Measurements from ENCODE around the gene CRACR2A.

CRACR2A gene

GRCh38 chr12:3587402-3588013, 165.4 kb downstream of the CRACR2A start:
- Histone ChIP-seq H3K4me2 (no peak overlapping the region), H3K9ac (no peak overlapping the region), H3K36me3 (no peaks in the 10 kb centered on the region), H3K4me3 (no peak overlapping the region), H3K27ac (no peak overlapping the region), H4K20me1 (no peaks in the 10 kb centered on the region), H3K9me3 (replicated peaks in 1 of 11) (peaks cover 0 to 11% (median 7%) of the 10 kb centered on the region in 11 experiments; a peak in 7 of 22 replicates), H3K27me3 (no peaks in the 10 kb centered on the region), H3K4me1 (peaks cover 0 to 10% (median 5%) of the 10 kb centered on the region in 10 experiments; a peak in 9 of 20 replicates)
- TF ChIP-seq Cebpa-rat (IDR thresholded peaks at IDR 0.05) = no peak

GRCh38 chr12:3583656-3584334, 169.1 kb downstream of the CRACR2A start:
- peaks cover 4 to 35% (median 27%) of the 10 kb centered on the region in 10 experiments; a peak in 17 of 20 replicates for H3K4me1 ChIP-seq
- peak overlapping the region in 3 of 11 experiments; percentile 6 to 44 (median 28); a peak in 2 of 22 replicates for H3K4me2 ChIP-seq
- H3K4me3 ChIP-seq = no peak overlapping the region
- H3K9ac ChIP-seq = no peak overlapping the region
- no peaks in the 10 kb centered on the region for H3K36me3 ChIP-seq
- no peaks in the 10 kb centered on the region for H4K20me1 ChIP-seq
- H3K27me3 ChIP-seq = no peaks in the 10 kb centered on the region
- H3K9me3 ChIP-seq (replicated peaks in 1 of 11) = peaks cover 0 to 11% (median 7%) of the 10 kb centered on the region in 11 experiments; a peak in 7 of 22 replicates
- H3K27ac ChIP-seq = no peak overlapping the region
- no peak for TF ChIP-seq Cebpa-rat (IDR thresholded peaks at IDR 0.05)

GRCh38 chr12:3580094-3580749, 172.7 kb downstream of the CRACR2A start:
- no peaks in the 10 kb centered on the region for H4K20me1 ChIP-seq
- H3K9ac ChIP-seq = peak overlapping the region in 2 of 11 experiments; percentile 2 to 32; a peak in 1 of 22 replicates
- peak overlapping the region in 2 of 11 experiments; percentile 7 to 8; a peak in 1 of 22 replicates for H3K27ac ChIP-seq
- H3K4me3 ChIP-seq = 0 out of 20 replicates have a peak overlapping the region, but pooled peaks of 1 of the 10 experiments have one; percentile 19
- no peaks in the 10 kb centered on the region for H3K36me3 ChIP-seq
- peaks cover 4 to 41% (median 28%) of the 10 kb centered on the region in 10 experiments; a peak in 17 of 20 replicates for H3K4me1 ChIP-seq
- TF ChIP-seq Cebpa-rat (IDR thresholded peaks at IDR 0.05) = no peak
- H3K4me2 ChIP-seq = peak overlapping the region in 10 of 11 experiments; percentile 6 to 82 (median 68); a peak in 19 of 22 replicates
- H3K27me3 ChIP-seq = no peaks in the 10 kb centered on the region
- peaks cover 0 to 11% (median 7%) of the 10 kb centered on the region in 11 experiments; a peak in 7 of 22 replicates for H3K9me3 ChIP-seq (replicated peaks in 1 of 11)

- Histone ChIP-seq H3K9ac (peak overlapping the region in 3 of 11 experiments; percentile 2 to 32 (median 15); a peak in 2 of 22 replicates), H3K4me1 (peaks cover 4 to 40% (median 29%) of the 10 kb centered on the region in 10 experiments; a peak in 17 of 20 replicates), H3K4me2 (peak overlapping the region in 10 of 11 experiments; percentile 6 to 82 (median 68); a peak in 19 of 22 replicates), H4K20me1 (no peaks in the 10 kb centered on the region), H3K36me3 (no peaks in the 10 kb centered on the region), H3K9me3 (replicated peaks in 1 of 11) (peaks cover 0 to 11% (median 7%) of the 10 kb centered on the region in 11 experiments; a peak in 7 of 22 replicates), H3K4me3 (0 out of 20 replicates have a peak overlapping the region, but pooled peaks of 1 of the 10 experiments have one; percentile 19), H3K27me3 (no peaks in the 10 kb centered on the region), H3K27ac (peak overlapping the region in 2 of 11 experiments; percentile 8 to 21; a peak in 4 of 22 replicates)
- no peak for TF ChIP-seq Cebpa-rat (IDR thresholded peaks at IDR 0.05)
Measured at GRCh38 chr12:3579446-3580093, 173.3 kb downstream of the CRACR2A start.

- Histone ChIP-seq H3K4me3 (no peak overlapping the region), H3K9me3 (replicated peaks in 1 of 11) (peaks cover 0 to 3% (median under 1%) of the 10 kb centered on the region in 11 experiments; a peak in 4 of 22 replicates), H3K36me3 (no peaks in the 10 kb centered on the region), H3K27ac (no peak overlapping the region), H4K20me1 (no peaks in the 10 kb centered on the region), H3K27me3 (no peaks in the 10 kb centered on the region), H3K4me1 (peaks cover 4 to 38% (median 26%) of the 10 kb centered on the region in 10 experiments; a peak in 17 of 20 replicates), H3K4me2 (peak overlapping the region in 7 of 11 experiments; percentile 52 to 82 (median 70); a peak in 10 of 22 replicates), H3K9ac (no peak overlapping the region)
- TF ChIP-seq Cebpa-rat (IDR thresholded peaks at IDR 0.05) = no peak
Measured at GRCh38 chr12:3578557-3578956, 174.4 kb downstream of the CRACR2A start.

GRCh38 chr12:3576891-3577290, 176.0 kb downstream of the CRACR2A start:
- no peak overlapping the region for H3K9ac ChIP-seq
- H4K20me1 ChIP-seq = no peaks in the 10 kb centered on the region
- H3K27me3 ChIP-seq = no peaks in the 10 kb centered on the region
- no peak overlapping the region for H3K4me3 ChIP-seq
- H3K4me2 ChIP-seq = no peak overlapping the region
- no peaks in the 10 kb centered on the region for H3K36me3 ChIP-seq
- H3K4me1 ChIP-seq = peaks cover 4 to 45% (median 28%) of the 10 kb centered on the region in 10 experiments; a peak in 17 of 20 replicates
- TF ChIP-seq Cebpa-rat (IDR thresholded peaks at IDR 0.05) = no peak
- H3K9me3 ChIP-seq (replicated peaks in 1 of 11) = no peaks in the 10 kb centered on the region
- H3K27ac ChIP-seq = no peak overlapping the region

- H4K20me1 ChIP-seq = no peaks in the 10 kb centered on the region
- no peak overlapping the region for H3K27ac ChIP-seq
- TF ChIP-seq Cebpa-rat (IDR thresholded peaks at IDR 0.05) = no peak
- no peak overlapping the region for H3K9ac ChIP-seq
- H3K4me3 ChIP-seq = no peak overlapping the region
- H3K36me3 ChIP-seq = no peaks in the 10 kb centered on the region
- no peaks in the 10 kb centered on the region for H3K9me3 ChIP-seq (replicated peaks in 1 of 11)
- H3K27me3 ChIP-seq = no peaks in the 10 kb centered on the region
- peak overlapping the region in 2 of 11 experiments; percentile 3 to 11; a peak in 1 of 22 replicates for H3K4me2 ChIP-seq
- H3K4me1 ChIP-seq = peaks cover 3 to 36% (median 18%) of the 10 kb centered on the region in 10 experiments; a peak in 17 of 20 replicates
Measured at GRCh38 chr12:3574986-3575385, 177.9 kb downstream of the CRACR2A start.

GRCh38 chr12:3572560-3572959, 180.3 kb downstream of the CRACR2A start:
- no peak overlapping the region for H3K9ac ChIP-seq
- H3K9me3 ChIP-seq (replicated peaks in 1 of 11) = no peaks in the 10 kb centered on the region
- no peaks in the 10 kb centered on the region for H4K20me1 ChIP-seq
- TF ChIP-seq Cebpa-rat (IDR thresholded peaks at IDR 0.05) = no peak
- H3K36me3 ChIP-seq = no peaks in the 10 kb centered on the region
- no peaks in the 10 kb centered on the region for H3K27me3 ChIP-seq
- peaks cover 0 to 17% (median 4%) of the 10 kb centered on the region in 10 experiments; a peak in 6 of 20 replicates for H3K4me1 ChIP-seq
- H3K4me3 ChIP-seq = no peak overlapping the region
- H3K27ac ChIP-seq = no peak overlapping the region
- H3K4me2 ChIP-seq = 0 out of 22 replicates have a peak overlapping the region, but pooled peaks of 1 of the 11 experiments have one; percentile 21
